Osteoblast (primary cell): ENCODE results near the gene SFTPA2. TPM values are rescaled to one million over a fixed set of nuclear protein-coding genes. Genes with fewer than 3 reads are reported as not detected.
"Not testable (repeated sequence)": the region's sequence is repeated elsewhere in the genome, so short reads cannot be mapped to it uniquely, and the experiment has no call there.

ENCODE experiments used
- DNase-seq: peaks from one replicate; pipeline ENCODE4 v3.0.0; 2011; ENCODE audit warnings: low spot score, mixed read lengths; ENCODE audit not compliant: insufficient read length; ENCODE audit errors: missing footprints
- H2AFZ ChIP-seq: 2 replicates; pipeline ENCODE4 v1.6.0; 2011; ENCODE audit warnings: mild to moderate bottlenecking, low read length
- H3K27ac ChIP-seq: 2 replicates; pipeline ENCODE4 v1.5.1; 2011; ENCODE audit warnings: mild to moderate bottlenecking, low read depth, low read length, moderate library complexity
- H3K27me3 ChIP-seq: 2 replicates; pipeline ENCODE4 v1.6.0; 2012; ENCODE audit warnings: mild to moderate bottlenecking, control low read depth, inconsistent platforms, low read length, moderate library complexity; ENCODE audit not compliant: insufficient read depth
- H3K36me3 ChIP-seq: 2 replicates; pipeline ENCODE4 v1.5.1; 2011; ENCODE audit warnings: mild to moderate bottlenecking, low read length, control low read depth, moderate library complexity; ENCODE audit not compliant: insufficient read depth
- H3K4me1 ChIP-seq: 2 replicates; pipeline ENCODE4 v1.5.1; 2011; ENCODE audit warnings: mild to moderate bottlenecking, low read length, control low read depth, moderate library complexity; ENCODE audit not compliant: insufficient read depth
- H3K4me2 ChIP-seq: 2 replicates; pipeline ENCODE4 v1.6.0; 2011; ENCODE audit warnings: mild to moderate bottlenecking, low read length; ENCODE audit not compliant: insufficient read depth
- H3K4me3 ChIP-seq: fragments of 200-600 bp; sonication (generic); 3 replicates; pipeline ENCODE4 v1.5.1; 2012; ENCODE audit warnings: mild to moderate bottlenecking, low read length, inconsistent platforms; ENCODE audit not compliant: insufficient read depth
- H3K79me2 ChIP-seq: 2 replicates; pipeline ENCODE4 v1.6.0; 2012; ENCODE audit warnings: mild to moderate bottlenecking, low read length, control low read depth, inconsistent platforms; ENCODE audit not compliant: insufficient read depth
- H3K9me3 ChIP-seq: 2 replicates; pipeline ENCODE4 v1.5.1; 2011; ENCODE audit warnings: low read depth, low read length, control low read depth
- H4K20me1 ChIP-seq: 2 replicates; pipeline ENCODE4 v1.6.0; 2012; ENCODE audit warnings: mild to moderate bottlenecking, low read length, control low read depth; ENCODE audit not compliant: insufficient read depth
- total RNA-seq: library from RNA; depleted of rRNA; stranded (reverse); fragments of >200 nt; gene quantifications from 2 replicates; pipeline ENCODE4 v1.2.3, GENCODE V29; 2012

The SFTPA2 gene
- total RNA-seq, 1 donor = not detected

DNA sequence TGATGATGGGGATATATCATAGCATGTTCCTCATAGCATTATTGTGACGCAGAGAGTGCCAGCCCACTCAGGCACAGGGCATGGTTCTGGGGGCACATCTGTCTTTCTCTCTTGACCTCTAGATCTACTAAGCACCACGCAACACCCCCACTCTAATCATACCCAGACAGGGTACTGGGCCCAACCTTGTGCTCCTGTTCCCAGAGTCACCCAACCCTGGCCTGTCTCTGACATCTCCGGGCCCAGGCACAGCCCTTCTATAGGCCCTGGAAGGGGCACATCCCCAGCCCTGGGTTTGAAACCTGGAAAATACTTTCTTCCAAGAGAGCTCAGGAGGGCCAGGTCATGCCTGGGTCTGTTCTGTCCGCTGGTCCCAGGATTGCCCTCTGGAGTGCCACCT lies 37.7 kb downstream of the SFTPA2 start:
- not testable (repeated sequence) for H3K4me2 ChIP-seq, H3K27ac ChIP-seq, H3K36me3 ChIP-seq, H4K20me1 ChIP-seq, H3K4me3 ChIP-seq, H3K9me3 ChIP-seq, H3K27me3 ChIP-seq, H2AFZ ChIP-seq, H3K4me1 ChIP-seq, H3K79me2 ChIP-seq
- peak; percentile 50 for DNase-seq

DNA sequence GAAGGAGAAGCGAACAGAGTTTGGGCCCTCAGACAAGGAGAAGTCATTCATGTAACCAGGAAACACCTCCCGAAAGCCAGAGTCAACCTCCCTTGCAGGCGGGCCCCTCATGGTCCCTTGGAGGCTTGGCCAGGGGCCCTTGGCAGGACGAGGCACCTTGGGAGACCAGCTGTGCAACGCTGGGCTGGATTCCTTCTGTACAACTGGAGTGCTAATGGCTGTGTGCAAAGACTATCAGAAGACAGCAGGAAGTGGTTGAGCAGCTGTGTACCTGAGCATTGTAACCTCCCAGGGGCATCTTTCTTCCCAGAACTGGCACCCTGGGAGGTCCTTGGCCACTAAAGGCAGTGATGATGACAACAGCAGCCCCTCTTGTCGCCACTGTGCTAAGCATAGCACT lies 38.5 kb downstream of the SFTPA2 start:
- H3K4me3 ChIP-seq, H3K4me1 ChIP-seq, H2AFZ ChIP-seq, H3K27me3 ChIP-seq, H3K79me2 ChIP-seq, DNase-seq, H3K27ac ChIP-seq, H3K36me3 ChIP-seq, H3K9me3 ChIP-seq, H3K4me2 ChIP-seq, H4K20me1 ChIP-seq: not testable (repeated sequence)

DNA sequence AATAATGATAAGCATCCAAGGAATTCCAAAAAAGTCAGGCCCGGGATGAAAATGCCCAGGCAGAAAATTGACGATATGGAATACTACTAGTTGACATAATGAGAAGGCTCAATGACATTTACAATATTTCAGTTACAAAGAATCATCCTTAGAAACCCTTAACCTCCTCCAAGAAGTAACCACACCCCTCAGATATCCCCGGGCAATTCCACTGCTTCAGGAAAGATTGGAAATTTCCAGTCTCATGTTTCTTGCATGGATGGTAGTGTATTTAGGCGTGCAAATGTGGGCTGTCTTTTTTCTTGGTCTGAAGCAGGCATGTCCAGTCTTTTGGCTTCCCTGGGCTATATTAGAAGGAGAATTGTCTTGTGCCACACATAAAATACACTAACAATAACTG lies 42.6 kb downstream of the SFTPA2 start:
- H3K27me3 ChIP-seq, H3K27ac ChIP-seq, H3K36me3 ChIP-seq, H3K4me1 ChIP-seq, H4K20me1 ChIP-seq, H3K4me2 ChIP-seq, H3K4me3 ChIP-seq, H3K9me3 ChIP-seq, H2AFZ ChIP-seq, DNase-seq, H3K79me2 ChIP-seq: not testable (repeated sequence)

GRCh38 chr10:79516532-79517205 lies 43.5 kb downstream of the SFTPA2 start:
- H3K79me2 ChIP-seq, H3K9me3 ChIP-seq, H3K27me3 ChIP-seq, H4K20me1 ChIP-seq, H3K4me3 ChIP-seq, H3K4me1 ChIP-seq, H3K27ac ChIP-seq, H3K4me2 ChIP-seq, H2AFZ ChIP-seq, H3K36me3 ChIP-seq: not testable (repeated sequence)
- DNase-seq = peak; percentile 62

DNA sequence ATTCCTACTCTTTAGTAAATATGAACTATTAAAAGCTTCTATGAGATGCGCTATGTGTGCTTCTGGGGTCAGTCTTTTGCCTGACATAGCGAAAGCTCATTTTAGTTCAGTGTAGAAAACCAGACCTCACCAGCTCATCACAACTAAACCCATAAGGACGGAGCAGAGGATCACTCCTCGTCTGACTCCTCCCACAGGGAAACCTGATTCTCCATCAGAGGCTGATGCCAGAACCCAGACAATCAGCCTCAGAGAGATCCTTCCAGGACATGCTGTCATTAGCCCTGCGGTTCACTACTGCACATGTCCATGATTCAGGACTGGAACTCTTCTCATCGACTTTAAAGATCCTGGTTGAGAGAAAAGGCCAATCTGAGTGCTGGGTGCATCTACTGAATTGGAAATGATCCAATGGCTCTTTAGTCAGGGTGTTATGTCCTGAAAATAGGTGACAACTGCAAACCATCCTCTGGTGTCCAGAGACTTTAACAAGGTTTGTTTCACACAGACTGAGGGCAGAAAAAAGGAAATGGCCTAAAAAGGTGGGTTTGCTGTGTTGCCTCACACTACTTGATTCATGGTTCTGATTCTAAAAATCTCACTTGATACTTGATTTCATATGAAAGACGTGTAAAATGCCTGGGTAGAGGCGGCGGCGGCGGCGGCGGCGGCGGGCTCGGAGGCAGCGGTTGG lies 48.2 kb downstream of the SFTPA2 start, which contains the start of gene EIF5AL1:
EIF5AL1 (plus strand) TSS at position 643 of the 693 bp plus-strand sequence. CDS start 117 bp downstream, outside the sequence.
- not testable (repeated sequence) for H3K4me3 ChIP-seq, H3K4me2 ChIP-seq, H3K36me3 ChIP-seq, H3K79me2 ChIP-seq, H3K27me3 ChIP-seq, H3K27ac ChIP-seq, H4K20me1 ChIP-seq, H3K4me1 ChIP-seq, H2AFZ ChIP-seq, H3K9me3 ChIP-seq, DNase-seq

DNA sequence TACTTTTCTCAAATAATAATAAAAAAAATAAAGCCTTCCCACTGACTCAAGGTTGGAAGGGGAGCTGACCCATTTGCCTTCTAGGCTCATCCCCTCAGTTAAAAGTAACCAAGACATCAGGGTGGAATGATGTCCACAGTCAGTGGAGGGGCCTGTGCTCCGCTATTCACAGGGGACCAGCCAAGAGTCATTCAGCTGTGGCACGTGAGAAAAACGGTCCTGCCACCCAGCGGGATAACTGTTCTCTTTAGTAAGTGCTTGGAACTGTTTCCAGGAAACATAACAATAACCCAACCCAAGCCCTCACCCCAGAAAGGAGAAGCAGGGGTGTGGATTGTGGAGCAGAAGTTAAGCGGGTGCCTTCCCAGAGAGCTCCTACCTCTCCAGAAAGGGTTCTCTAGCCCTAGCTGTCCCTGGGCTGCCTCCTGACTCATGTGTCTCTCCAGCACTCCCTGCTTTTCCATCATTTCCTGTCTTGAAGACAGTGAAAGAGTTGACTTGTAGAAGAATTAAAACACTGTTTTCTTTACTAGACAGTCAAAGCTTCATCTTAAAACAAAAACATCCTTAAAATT lies 50.2 kb downstream of the SFTPA2 start:
- not testable (repeated sequence) for H3K27ac ChIP-seq, H4K20me1 ChIP-seq

GRCh38 chr10:79509306-79509933 lies 50.8 kb downstream of the SFTPA2 start:
- H3K27ac ChIP-seq, H3K9me3 ChIP-seq, H3K27me3 ChIP-seq, H4K20me1 ChIP-seq, H3K4me3 ChIP-seq, DNase-seq, H2AFZ ChIP-seq, H3K79me2 ChIP-seq, H3K4me2 ChIP-seq, H3K36me3 ChIP-seq, H3K4me1 ChIP-seq: not testable (repeated sequence)

More for the DNA sequence above, 50.2 kb downstream of the SFTPA2 start:
- H3K79me2 ChIP-seq, H3K4me1 ChIP-seq, H3K4me3 ChIP-seq, H3K36me3 ChIP-seq, DNase-seq, H2AFZ ChIP-seq, H3K9me3 ChIP-seq, H3K4me2 ChIP-seq: not testable (repeated sequence)
- peaks cover 12% of the 10 kb centered on the region for H3K27me3 ChIP-seq

DNA sequence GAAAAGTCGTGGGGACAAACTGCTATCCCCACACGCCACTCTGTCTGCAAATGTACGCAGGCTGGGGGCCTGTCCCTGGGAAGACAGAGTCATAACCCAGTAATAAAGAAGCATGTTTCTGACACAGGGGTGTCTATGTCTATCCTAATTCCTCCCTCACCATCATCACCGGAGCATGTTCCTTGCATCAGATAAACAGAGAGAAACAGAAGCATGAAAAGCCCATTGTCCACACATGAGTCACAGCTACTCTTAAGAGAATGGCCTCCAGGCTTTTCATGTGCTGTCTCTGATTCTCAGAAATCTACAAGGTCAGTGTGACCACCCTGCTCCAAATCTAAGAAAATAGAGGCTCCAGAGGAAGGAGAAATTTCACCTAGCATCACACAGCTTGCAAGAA lies 52.0 kb downstream of the SFTPA2 start:
- H3K4me1 ChIP-seq, H4K20me1 ChIP-seq, H3K9me3 ChIP-seq, H3K4me2 ChIP-seq, H3K27ac ChIP-seq, H3K36me3 ChIP-seq, H3K4me3 ChIP-seq, H3K79me2 ChIP-seq, DNase-seq, H2AFZ ChIP-seq, H3K27me3 ChIP-seq: not testable (repeated sequence)
